Measurements from ENCODE around the gene SLC25A29.
"Not testable (repeated sequence)": the region's sequence is repeated elsewhere in the genome, so short reads cannot be mapped to it uniquely, and the experiment has no call there.

The SLC25A29 gene

DNA sequence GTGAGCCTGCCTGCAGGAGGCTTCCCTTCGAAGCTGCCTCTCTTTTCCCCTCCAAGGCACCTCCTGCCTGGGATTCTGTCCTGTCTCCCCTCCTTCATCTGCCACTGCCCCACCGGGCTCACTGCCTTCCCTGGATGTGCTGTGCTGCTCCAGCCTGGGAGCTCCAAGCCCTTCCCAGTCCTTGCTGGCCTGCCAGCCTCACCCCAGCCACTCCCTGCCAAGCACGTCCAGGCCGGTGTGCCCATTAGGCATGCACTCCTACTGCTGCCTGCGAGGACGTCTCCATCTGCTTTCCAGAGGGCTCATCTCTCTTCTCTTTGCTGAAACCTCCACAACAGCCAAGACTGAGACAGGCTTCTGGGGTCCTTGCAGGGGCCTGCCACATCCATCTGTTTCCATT lies 8.5 kb upstream of the SLC25A29 start:
- no peak for DNase-seq
- in situ Hi-C loops (cut with MboI; ENCODE audit: low pct_unique_long_range_greater_than_20kb, low sequenced_read_pairs) = no loop called here

DNA sequence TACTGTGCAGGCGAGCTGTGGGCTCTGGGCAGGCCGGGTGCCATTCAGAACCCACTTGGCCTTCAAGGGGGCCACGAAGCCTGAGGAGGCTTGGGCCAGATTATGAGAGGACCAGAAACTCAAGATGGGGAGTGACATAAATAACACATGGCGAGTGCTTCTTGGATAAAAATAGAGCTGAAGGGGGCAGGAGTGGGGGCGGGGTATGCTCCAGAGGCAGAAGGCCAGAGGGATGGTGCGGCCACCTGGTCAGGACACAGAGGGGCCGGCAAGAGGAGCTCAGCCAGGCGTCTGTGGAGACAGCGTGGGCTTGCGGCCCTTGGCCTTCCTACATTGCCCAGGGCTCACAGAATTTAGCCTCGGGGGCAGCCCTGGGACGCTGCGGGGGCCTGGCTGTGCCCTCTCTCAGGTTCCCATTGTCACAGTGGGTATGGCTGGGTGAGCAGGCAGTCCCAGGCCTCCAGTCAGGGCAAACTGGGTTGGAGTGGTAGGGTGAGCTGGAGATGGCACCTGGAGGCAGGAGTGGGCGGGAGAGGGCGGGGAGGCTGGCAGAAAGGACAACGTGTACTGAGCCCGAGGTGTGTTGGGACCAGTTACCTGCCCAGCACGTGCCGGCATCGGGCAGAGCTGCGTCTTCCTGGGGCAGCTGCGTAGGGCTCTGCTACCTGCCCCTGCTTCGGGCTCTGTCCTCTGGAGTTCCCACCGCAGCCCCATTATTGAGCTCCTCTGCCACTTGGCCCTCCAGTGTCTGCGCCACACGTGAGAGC lies 7.4 kb upstream of the SLC25A29 start:
- no peak for DNase-seq
- in situ Hi-C loops (cut with MboI; ENCODE audit: low pct_unique_long_range_greater_than_20kb, low sequenced_read_pairs) = no loop called here

DNA sequence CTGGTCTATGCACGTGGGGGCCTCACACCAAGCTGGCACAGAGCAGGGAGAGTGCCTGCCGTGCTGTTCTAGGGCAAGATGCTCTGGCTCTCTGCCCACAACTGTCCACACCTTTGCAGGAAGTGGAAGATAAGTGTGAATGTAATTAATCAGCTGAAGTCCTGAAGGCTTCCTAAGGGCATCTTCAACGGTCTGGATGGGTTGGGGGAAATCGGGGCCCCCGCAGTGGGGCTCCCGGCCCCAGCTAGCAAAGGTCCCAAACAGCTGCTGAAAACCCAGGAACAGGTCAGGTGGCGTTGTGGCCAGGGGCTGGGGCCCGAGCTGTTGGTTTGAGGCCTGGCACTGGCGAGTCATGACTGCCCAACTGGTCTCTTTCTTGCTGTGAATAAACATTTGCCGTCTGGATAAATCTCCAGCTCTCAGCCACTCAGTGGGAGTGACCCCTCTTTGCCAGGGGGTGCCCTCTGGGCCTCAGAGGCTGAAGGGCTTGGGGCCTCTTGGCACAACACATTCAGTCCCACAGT lies 6.7 kb upstream of the SLC25A29 start:
- in situ Hi-C loops (cut with MboI; ENCODE audit: low pct_unique_long_range_greater_than_20kb, low sequenced_read_pairs) = no loop called here
- DNase-seq = no peak

DNA sequence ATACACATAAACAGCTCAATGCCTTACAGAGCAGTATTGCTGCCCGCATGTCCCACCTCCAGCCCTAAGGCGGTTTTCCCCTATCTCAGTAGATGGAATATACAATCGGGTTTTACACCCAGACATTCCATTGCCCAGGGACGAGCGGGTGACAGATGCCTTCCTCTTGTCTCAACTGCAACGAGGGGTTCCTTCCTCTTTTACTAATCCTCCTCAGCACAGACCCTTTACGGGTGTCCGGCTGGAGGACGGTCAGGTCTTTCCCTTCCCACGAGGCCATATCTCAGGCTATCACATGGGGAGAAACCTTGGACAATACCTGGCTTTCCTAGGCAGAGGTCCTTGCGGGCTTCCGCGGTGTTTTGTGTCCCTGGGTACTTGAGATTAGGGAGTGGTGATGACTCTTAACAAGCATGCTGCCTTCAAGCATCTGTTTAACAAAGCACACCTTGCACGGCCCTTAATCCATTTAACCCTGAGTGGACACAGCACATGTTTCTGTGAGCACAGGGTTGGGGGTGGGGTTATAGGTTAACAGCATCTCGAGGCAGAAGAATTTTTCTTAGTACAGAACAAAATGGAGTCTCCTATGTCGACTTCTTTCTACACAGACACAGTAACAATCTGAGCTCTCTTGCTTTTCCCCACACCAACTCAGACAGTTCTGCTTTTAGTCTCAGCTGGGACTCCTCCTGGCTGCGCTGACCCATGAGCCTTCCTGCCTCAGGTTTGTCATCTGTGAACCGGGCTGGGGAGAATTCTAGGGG lies 6.0 kb upstream of the SLC25A29 start:
- peak; percentile 71 for DNase-seq
- in situ Hi-C loops (cut with MboI; ENCODE audit: low pct_unique_long_range_greater_than_20kb, low sequenced_read_pairs) = not testable (repeated sequence)

DNA sequence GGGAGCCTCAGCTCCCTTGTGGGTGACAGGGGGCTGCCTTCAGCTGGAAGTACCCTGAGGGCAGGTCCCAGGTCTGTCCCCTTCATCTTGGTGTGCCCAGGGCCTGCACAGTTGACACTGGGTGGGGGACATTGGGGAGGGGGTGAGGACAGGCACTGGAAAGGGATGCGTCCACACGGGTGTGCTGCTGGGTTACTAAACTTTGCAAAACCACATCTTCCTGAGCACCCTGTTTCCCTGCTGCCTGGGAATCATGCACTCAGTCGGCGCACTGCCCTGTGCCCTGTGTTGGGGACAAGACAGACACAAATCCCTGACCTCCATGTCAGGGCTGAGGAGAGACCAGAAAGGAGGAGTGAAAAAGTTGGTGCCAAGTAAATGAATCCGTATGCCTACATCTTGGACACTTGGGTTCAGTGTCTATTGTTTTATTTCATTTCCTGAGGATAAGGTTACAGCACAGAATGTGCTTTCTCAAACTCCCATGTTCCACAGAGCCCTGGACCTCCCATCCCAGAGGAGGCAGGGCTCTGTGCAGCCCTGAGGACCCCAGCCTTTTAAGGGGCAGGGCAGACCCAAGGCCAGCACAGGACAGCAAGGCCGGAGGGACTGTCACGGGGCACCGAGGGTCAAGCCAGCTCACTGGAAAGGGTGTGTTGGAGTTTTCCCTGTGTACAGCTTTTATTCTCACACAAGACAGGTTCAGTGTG lies 2.9 kb upstream of the SLC25A29 start:
- DNase-seq = no peak
- in situ Hi-C loops (cut with MboI; ENCODE audit: low pct_unique_long_range_greater_than_20kb, low sequenced_read_pairs) = no loop called here

DNA sequence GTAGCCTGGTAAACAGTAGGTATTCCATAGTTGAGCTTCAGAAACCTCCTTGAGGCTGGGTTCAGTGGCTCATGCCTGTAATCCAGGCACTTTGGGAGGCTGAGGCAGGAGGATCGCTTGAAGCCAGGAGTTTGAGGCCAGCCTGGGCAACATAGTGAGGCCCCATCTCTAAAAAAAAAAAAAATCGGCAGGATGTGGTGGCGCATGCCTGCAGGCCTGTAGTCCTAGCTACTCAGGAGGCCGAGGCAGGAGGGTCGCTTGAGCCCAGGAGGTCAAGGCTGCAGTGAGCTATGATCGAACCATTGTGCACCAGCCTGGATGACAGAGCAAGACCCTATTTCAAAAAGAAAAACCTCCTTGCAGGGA lies 2.2 kb upstream of the SLC25A29 start:
- DNase-seq; in situ Hi-C loops (cut with MboI; ENCODE audit: low pct_unique_long_range_greater_than_20kb, low sequenced_read_pairs): not testable (repeated sequence)

DNA sequence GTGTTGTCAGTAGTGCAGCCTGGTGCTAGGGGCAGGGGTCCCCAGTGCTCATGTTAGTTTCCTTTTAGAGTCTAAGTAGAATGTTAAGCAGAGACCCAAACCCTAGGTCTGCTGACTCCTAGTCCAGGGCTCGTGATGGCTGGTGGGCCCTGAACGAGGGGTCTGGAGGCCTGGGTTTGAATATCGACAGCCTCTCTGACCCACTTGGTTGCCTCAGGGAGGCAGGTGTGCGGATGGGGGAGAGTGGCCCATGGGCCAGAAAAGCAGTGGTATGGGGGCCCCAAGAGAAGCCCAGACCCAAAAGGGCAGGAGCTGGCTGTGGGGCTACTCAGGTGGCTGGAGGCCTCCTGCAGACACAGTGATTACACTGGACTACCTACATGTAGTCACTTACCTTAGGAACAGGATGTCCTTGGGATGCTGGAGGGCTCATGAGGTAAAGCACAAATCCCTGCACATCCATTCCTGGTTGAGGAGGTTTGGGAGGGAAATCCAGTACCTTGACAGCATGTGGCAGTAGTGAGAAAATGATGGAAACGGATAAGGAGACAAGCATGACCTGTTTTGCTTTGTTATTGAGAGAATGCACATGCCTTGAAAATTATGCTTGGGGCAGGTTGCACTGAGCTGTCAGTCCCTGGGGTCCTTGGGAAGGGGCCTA lies 1.7 kb upstream of the SLC25A29 start:
- in situ Hi-C loops (cut with MboI; ENCODE audit: low pct_unique_long_range_greater_than_20kb, low sequenced_read_pairs) = no loop called here
- no peak for DNase-seq

DNA sequence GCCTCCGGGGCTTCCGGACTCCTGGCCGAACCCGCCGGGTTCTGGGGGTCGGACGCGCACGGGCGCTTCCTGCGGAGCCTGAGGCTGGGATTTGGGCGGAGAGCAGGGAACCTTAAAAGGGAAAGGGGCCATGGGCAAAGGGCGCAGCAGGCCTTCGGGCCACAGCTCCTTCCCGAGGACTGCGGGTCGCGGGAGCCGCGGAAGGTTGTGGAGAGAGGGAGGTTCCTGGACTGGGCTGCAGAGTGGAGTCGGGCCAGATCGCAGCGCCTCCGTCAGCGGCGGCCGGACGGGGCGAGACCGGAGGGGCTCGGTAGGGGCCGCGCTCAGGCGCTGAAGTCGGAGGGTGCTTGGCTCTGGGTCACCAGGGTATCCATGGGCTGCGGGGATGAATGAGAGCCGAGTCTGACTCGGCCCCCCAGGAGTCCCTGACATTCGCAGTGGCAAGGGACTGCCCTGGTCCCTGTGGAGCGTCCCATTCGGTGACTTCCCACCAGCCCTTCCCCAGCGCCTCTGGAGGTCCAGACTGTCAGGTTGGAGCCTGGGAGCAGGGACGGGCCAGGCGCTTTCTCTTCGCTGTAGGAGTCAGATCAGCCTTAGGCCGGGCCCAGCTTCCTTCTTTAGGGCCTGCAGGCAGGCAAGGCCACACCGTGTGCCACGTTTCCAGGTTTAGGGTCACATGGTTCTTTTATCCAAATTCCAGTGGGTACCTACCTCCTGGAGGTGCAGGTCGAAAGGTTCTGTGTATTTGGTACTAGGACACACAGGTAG lies 938 bp upstream of the SLC25A29 start:
- peak; percentile 52 for DNase-seq
- in situ Hi-C loops (cut with MboI; ENCODE audit: low pct_unique_long_range_greater_than_20kb, low sequenced_read_pairs) = no loop called here

DNA sequence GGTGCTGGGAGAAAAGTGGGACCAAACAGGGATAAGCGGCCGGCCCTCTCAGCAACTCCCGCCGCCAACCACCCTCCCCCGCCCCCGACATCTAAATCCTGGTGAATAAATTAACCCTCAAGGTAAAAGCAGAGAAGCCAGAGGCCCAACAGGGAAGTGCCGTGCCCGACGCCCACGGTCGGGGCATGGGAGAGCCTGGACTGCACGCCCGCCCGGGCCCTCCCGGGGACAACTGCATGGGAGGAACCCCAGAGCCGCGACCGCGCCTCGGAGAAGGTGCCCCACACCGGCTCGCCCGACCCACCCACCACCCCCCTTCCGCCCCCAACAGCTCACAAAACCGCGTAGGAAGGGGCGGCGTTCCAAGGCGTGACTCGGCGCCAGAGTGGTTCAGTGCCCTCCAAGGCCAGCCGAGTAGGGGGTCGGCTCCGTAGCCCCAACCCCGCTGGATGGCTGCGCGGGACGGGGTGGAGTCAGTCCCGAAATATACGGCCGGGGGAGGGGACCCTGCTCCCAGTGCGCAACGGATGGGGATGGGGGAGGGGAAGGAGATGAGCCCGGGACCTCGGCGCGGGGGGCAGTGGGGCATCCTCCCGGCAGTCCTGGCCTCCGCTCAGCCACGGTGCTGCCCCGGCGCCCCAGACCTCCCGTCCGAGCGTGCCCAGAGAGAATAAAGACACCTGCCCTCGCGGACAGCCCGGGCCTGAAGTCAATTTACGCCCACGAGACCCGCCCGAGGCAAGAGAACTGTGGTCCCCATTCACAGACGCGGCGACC lies 732 bp downstream of the SLC25A29 start:
- in situ Hi-C loops (cut with MboI; ENCODE audit: low pct_unique_long_range_greater_than_20kb, low sequenced_read_pairs) = no loop called here
- DNase-seq = peak; percentile 67

DNA sequence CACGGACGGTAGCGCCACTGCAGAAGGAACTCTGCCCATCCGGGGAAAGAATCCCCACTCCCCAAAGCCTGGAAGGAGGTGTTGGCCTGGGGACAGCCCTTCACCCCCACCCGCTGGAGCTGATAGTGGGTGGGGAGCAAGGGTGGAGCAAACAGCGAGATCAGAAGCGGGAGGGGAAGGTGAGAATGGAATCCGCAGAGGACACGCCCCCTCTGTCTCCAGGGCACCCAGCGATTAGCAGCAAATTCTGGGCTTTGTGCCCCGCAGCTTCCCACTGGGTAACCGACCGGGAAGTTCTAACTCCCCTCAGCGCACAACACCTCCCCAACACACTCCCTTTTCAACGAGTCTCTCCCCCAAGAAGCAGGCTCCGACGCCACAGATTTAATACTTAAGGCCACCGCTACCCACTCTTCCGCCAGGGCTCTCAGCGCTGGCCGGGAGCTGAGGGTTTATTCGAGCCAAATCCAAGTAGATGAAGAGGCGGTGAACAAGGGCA lies 1.4 kb downstream of the SLC25A29 start:
- peak; percentile 47 for DNase-seq
- in situ Hi-C loops (cut with MboI; ENCODE audit: low pct_unique_long_range_greater_than_20kb, low sequenced_read_pairs) = no loop called here

DNA sequence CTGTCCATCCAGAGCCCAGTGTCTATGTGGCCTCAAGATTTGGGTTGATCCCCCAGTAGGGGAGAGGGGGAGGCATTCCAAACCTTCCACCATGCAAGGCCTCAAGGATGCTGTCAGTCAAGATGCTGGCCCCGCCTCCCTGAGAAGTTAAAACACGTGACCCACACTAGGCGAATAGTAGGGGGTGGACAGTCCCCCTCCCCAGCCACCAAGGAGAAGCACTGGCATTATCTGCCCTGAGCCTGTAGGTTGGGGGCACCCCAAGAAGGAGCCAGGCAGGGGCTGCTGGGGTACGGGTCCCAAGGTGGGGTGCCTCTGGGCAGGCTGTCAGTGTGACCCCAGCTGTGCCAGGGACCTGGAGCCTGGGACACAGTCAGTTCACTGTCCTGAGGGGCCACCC lies 2.3 kb downstream of the SLC25A29 start:
- no peak for DNase-seq
- in situ Hi-C loops (cut with MboI; ENCODE audit: low pct_unique_long_range_greater_than_20kb, low sequenced_read_pairs) = no loop called here

DNA sequence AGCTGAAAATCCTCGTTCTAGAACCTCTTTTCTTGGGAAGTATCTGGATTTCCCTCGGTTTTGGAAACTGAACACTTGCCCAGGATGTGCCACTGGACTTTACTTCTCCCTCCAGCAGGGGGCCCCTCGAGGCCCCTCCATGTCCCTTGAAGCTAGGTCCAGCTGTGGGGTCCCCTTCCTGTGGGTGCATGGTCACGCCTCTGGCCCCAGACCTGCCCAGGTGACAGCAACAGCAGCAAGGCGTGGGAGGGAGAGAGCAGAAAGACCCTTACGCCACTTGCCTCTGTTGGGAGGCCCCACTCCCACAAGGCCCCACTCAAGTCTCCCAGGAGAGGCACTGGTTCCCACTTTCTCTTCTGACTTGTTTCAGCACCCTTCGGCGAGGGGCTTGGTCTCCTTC lies 3.1 kb downstream of the SLC25A29 start:
- in situ Hi-C loops (cut with MboI; ENCODE audit: low pct_unique_long_range_greater_than_20kb, low sequenced_read_pairs) = no loop called here
- no peak for DNase-seq

DNA sequence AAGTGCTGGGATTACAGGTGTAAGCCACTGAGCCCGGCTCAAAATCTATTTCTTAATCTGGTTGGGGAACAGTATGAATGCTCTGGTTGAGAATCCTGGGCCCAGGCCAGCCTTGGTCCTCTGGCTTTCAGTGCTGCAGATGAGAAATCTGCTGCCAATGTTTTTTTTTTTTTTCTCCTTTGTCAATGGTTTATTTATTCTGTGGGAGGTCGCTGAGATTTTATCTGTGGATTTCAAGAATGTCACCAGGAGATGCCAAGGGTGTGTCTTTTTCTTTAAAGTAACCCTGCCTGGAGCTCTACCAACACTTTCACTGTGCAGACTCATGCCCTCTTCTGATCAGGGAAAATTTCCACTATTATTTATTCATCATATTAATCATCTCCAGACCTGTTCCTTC lies 3.6 kb downstream of the SLC25A29 start:
- DNase-seq = no peak
- in situ Hi-C loops (cut with MboI; ENCODE audit: low pct_unique_long_range_greater_than_20kb, low sequenced_read_pairs) = no loop called here

DNA sequence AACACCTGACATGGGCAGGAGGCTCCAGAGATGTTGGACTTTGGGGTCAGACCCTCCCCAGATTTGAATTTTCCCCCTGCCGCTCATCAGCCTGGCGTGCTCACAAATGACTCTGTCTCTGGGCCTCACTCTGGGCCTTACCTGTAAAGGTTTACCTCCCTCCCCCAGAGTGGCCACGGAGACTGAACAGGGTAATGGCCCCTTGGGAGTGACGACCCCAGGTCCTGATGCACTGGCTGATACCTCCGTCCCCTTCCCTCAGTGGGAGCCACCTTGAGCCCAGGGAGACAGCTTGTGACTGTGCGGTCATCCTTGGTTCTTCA lies 7.0 kb downstream of the SLC25A29 start:
- in situ Hi-C loops (cut with MboI; ENCODE audit: low pct_unique_long_range_greater_than_20kb, low sequenced_read_pairs) = no loop called here
- no peak for DNase-seq

DNA sequence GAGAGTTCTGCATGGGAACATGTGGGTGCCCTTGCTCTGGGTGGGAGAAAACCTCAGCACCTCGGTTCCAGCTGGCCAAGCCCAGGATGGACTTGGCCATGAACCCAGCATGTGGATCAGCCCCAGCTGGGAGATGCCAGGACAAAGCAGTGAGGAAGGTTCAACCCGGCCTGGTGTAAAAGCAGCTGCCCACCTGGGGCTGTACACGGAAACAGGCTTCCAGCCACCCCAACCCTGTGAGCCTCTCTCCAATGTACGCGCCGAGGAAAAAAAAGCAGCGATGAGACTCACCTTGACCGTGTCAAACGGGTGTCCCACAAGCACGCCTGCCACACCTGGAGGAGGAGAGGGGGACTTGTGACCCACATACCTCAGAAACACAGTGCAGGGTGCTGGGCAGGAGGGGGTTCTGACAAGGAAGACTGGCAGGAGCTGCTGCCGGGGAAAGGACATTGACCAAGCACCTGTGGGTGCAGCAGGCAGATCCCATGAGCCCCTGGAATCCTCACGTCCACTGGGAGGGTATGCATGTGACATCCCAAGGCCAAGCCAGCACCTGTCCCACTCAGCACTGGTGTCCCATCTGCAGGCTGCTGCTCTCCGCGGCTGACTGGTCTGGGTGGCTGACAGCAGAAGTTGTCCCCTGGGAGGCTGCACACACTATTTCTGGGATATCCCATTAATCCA lies 7.5 kb downstream of the SLC25A29 start:
- in situ Hi-C loops (cut with MboI; ENCODE audit: low pct_unique_long_range_greater_than_20kb, low sequenced_read_pairs) = no loop called here

DNA sequence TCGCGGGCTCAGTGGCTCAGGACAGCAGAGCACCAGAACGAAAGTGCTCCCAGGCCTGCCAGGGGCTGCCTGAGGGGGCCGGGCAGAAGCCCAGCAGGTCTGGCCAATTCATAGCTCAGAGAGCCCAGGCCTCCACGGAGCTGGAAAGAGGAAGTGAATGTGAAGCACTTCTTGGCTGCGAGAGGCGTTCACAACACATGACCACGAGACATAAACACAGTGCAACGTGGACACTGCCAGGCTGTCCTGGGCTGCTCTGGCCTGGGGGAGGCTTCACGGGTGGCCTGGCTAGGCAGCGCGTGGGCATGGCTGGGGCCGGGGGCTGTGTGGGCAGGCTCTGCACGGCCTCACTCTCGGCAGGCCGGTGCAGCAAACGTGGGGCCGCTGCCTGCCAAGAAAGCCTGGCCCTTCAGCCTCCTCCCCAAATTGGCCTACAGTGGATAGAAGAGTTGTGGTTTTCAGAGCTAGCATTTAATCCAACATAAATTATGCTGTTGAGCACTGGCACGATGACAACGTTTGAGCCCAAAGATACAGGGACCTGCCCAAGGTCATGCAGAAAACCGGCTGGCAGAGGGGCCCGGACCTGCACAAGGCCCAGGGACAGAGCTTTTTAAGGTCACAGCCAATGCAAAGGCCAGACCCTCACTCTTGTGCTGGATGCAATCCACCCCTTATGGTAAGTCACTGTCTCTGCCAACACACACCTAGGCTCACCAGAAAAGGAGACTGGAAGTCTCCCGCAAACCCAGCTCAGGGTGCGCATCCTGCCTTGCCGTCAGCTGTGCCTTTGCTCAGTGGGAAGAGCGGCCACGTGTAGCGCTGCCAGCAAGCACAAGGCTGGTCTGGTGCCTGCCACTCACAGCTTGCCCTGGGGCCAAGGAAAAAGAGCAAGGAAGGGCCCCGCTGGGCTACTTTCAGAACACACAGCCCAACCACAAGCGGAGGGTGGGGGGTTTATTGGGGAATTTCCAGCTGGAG lies 8.6 kb downstream of the SLC25A29 start:
- in situ Hi-C loops (cut with MboI; ENCODE audit: low pct_unique_long_range_greater_than_20kb, low sequenced_read_pairs) = no loop called here
- DNase-seq = peak; percentile 81

More for the DNA sequence above, 7.5 kb downstream of the SLC25A29 start:
- DNase-seq = no peak

Measured in KBM-7 (cell line).